ENCODE results near the gene CSMD2. TPM values are rescaled to one million over a fixed set of nuclear protein-coding genes. Genes with fewer than 3 reads are reported as not detected.

Gene CSMD2
- total RNA-seq, 1 donor from 2014 or later, result 2.1 TPM

GRCh38 chr1:33569331-33569730 is 595.7 kb downstream of the CSMD2 start:
- Mint-ChIP-seq H3K27me3 (ENCODE audit: unreplicated experiment) (peaks cover 10% of the 10 kb centered on the region), H3K4me3 (ENCODE audit: unreplicated experiment) (no peak overlapping the region), H3K4me1 (ENCODE audit: unreplicated experiment) (peaks cover 5% of the 10 kb centered on the region), H3K9me3 (ENCODE audit: unreplicated experiment) (no peaks in the 10 kb centered on the region), H3K27ac (ENCODE audit: unreplicated experiment) (no peak overlapping the region), H3K36me3 (ENCODE audit: low read depth, unreplicated experiment) (peaks cover 10% of the 10 kb centered on the region)
- TF ChIP-seq CTCF (IDR thresholded peaks at IDR 0.05; ENCODE audit: unreplicated experiment), result no peak
- no peak for DNase-seq (ENCODE audit: low spot score)

- no peak for TF ChIP-seq CTCF (IDR thresholded peaks at IDR 0.05; ENCODE audit: unreplicated experiment)
- Mint-ChIP-seq H3K27me3 (ENCODE audit: unreplicated experiment) (no peaks in the 10 kb centered on the region), H3K4me3 (ENCODE audit: unreplicated experiment) (no peak overlapping the region), H3K4me1 (ENCODE audit: unreplicated experiment) (no peaks in the 10 kb centered on the region), H3K27ac (ENCODE audit: unreplicated experiment) (no peak overlapping the region), H3K36me3 (ENCODE audit: low read depth, unreplicated experiment) (peaks cover 4% of the 10 kb centered on the region), H3K9me3 (ENCODE audit: unreplicated experiment) (no peaks in the 10 kb centered on the region)
- no peak for DNase-seq (ENCODE audit: low spot score)
Observed at GRCh38 chr1:33563699-33564098, 601.3 kb downstream of the CSMD2 start.

- H3K27me3 Mint-ChIP-seq (ENCODE audit: unreplicated experiment), result no peaks in the 10 kb centered on the region
- H3K27ac Mint-ChIP-seq (ENCODE audit: unreplicated experiment), result no peak overlapping the region
- no peaks in the 10 kb centered on the region for H3K9me3 Mint-ChIP-seq (ENCODE audit: unreplicated experiment)
- no peak for DNase-seq (ENCODE audit: low spot score)
- peaks cover 4% of the 10 kb centered on the region for H3K36me3 Mint-ChIP-seq (ENCODE audit: low read depth, unreplicated experiment)
- no peaks in the 10 kb centered on the region for H3K4me1 Mint-ChIP-seq (ENCODE audit: unreplicated experiment)
- no peak overlapping the region for H3K4me3 Mint-ChIP-seq (ENCODE audit: unreplicated experiment)
- TF ChIP-seq CTCF (IDR thresholded peaks at IDR 0.05; ENCODE audit: unreplicated experiment), result no peak
Observed at GRCh38 chr1:33562563-33562962, 602.5 kb downstream of the CSMD2 start.

GRCh38 chr1:33561576-33561975 is 603.5 kb downstream of the CSMD2 start:
- H3K9me3 Mint-ChIP-seq (ENCODE audit: unreplicated experiment), result no peaks in the 10 kb centered on the region
- H3K4me3 Mint-ChIP-seq (ENCODE audit: unreplicated experiment), result peak overlapping the region; percentile 63
- no peaks in the 10 kb centered on the region for H3K27me3 Mint-ChIP-seq (ENCODE audit: unreplicated experiment)
- H3K4me1 Mint-ChIP-seq (ENCODE audit: unreplicated experiment), result no peaks in the 10 kb centered on the region
- H3K27ac Mint-ChIP-seq (ENCODE audit: unreplicated experiment), result no peak overlapping the region
- no peak for TF ChIP-seq CTCF (IDR thresholded peaks at IDR 0.05; ENCODE audit: unreplicated experiment)
- DNase-seq (ENCODE audit: low spot score), result no peak
- H3K36me3 Mint-ChIP-seq (ENCODE audit: low read depth, unreplicated experiment), result peaks cover 4% of the 10 kb centered on the region

GRCh38 chr1:33560680-33561079 is 604.4 kb downstream of the CSMD2 start:
- no peak for TF ChIP-seq CTCF (IDR thresholded peaks at IDR 0.05; ENCODE audit: unreplicated experiment)
- no peaks in the 10 kb centered on the region for H3K27me3 Mint-ChIP-seq (ENCODE audit: unreplicated experiment)
- H3K4me3 Mint-ChIP-seq (ENCODE audit: unreplicated experiment), result no peak overlapping the region
- H3K4me1 Mint-ChIP-seq (ENCODE audit: unreplicated experiment), result no peaks in the 10 kb centered on the region
- H3K9me3 Mint-ChIP-seq (ENCODE audit: unreplicated experiment), result no peaks in the 10 kb centered on the region
- H3K36me3 Mint-ChIP-seq (ENCODE audit: low read depth, unreplicated experiment), result peaks cover 4% of the 10 kb centered on the region
- H3K27ac Mint-ChIP-seq (ENCODE audit: unreplicated experiment), result no peak overlapping the region
- DNase-seq (ENCODE audit: low spot score), result no peak

Data from endothelial cell (in vitro differentiated cells).